Pancreas (tissue), 10 donors: ENCODE results near the gene ATP9B. TPM values are rescaled to one million over a fixed set of nuclear protein-coding genes. Genes with fewer than 3 reads are reported as not detected.
"Not testable (repeated sequence)": the region's sequence is repeated elsewhere in the genome, so short reads cannot be mapped to it uniquely, and the experiment has no call there.

ENCODE experiments used
- ATAC-seq, 4 donors: fragments of 200-7000 bp; cut with Tn5 transposase; one replicate each; pipeline versions ENCODE4 v1.8.0 to v1.9.1; 2020; ENCODE audit warnings: mild to moderate bottlenecking in 4 of 4, moderate library complexity in 4 of 4
- DNase-seq, 6 donors: peaks; one replicate each; pipeline ENCODE4 v3.0.0-alpha.2; 2020
- FAIRE-seq: peaks from 2 replicates; lab custom pipeline; 2012; peaks lifted over from hg19 to GRCh38; lab: Jason Lieb, UNC
- H3K27ac ChIP-seq, 4 donors: fragments of 200-600 bp; sonication (generic); 1 replicate in 3 of 4; 2 replicates in 1 of 4; pipeline versions ENCODE4 v1.5.0 to v1.8.0; 2020
- H3K27me3 ChIP-seq, 4 donors: fragments of 200-600 bp; one replicate each; pipeline ENCODE4 v1.8.0; 2021
- H3K36me3 ChIP-seq, 3 donors: fragments of 200-600 bp; sonication (generic) in 1 of 3; one replicate each; pipeline versions ENCODE4 v1.5.0 to v1.8.0; 2020 to 2021
- H3K4me1 ChIP-seq, 3 donors: fragments of 200-600 bp; one replicate each; pipeline ENCODE4 v1.8.0; 2021
- H3K4me3 ChIP-seq, 4 donors: fragments of 200-600 bp; sonication (generic) in 2 of 4; one replicate each; pipeline versions ENCODE4 v1.5.0 to v1.8.0; 2020 to 2021
- H3K9me3 ChIP-seq, 4 donors: fragments of 200-600 bp; one replicate each; pipeline ENCODE4 v1.8.0; 2021
- CTCF ChIP-seq, 4 donors: fragments of 200-600 bp; sonication (generic) in 3 of 4; IDR thresholded peaks; one replicate each; pipeline versions ENCODE4 v1.5.0 to v1.8.0; 2021; ENCODE audit warnings: antibody characterized with exemption in 4 of 4
- whole genome bisulfite sequencing, 2 donors: extraction: QIAGEN DNeasy Blood & Tissue Kit; methylation state at CpG; one replicate each; pipeline ENCODE4 v1.1.7; 2013; 5-methylcytosine and 5-hydroxymethylcytosine counted together
- intact Hi-C, 3 donors: fragments of 100-400 bp; cut with DNase I; formaldehyde crosslinking; loops; one replicate each; pipeline versions ENCODE4 v1.11.1 to v1.14.2; 2022
- polyA plus RNA-seq, 2 donors: library from polyadenylated mRNA; stranded (reverse); fragments of 200-250 nt; gene quantifications; one replicate each; pipeline ENCODE4 v1.2.3, GENCODE V29; 2013
- total RNA-seq, 6 donors: library from RNA; stranded (reverse); fragmentation: NEBNext Ultra II Directional in 4 of 6; extraction: Animal tissue kit (Norgen Biotek cat#: 25700) in 4 of 6; gene quantifications; one replicate each; pipeline versions ENCODE4 v1.2.1 to v1.2.4, GENCODE V29; 2021 to 2023
- donor health status: healthy with polysubstance abuse.
- donor health status: DM: no; HTN: no; CAD: no; lungs with moderate emphysema.
- donor health status: DM: no; HTN: no; CAD: no.
- donor health status: control.
- donor health status: control.
- donor health status: Bipolar disorder and iron deficiency.
- donor health status: DM: yes; HTN: yes; CAD: no.
- donor health status: DM: no; HTN: no; CAD: no.
- donor health status: DM: no; HTN: no; CAD: no.
- donor health status: DM: yes; HTN: yes; CAD: no.

The ATP9B gene
- total and polyA plus RNA-seq, 8 donors, result 10.2 to 19.0 (median 15.5) TPM

- Histone ChIP-seq H3K36me3 (peaks cover 0 to 4% (median 0%) of the 10 kb centered on the region in 3 donors), H3K9me3 (no peaks in the 10 kb centered on the region), H3K27me3 (no peaks in the 10 kb centered on the region), H3K4me3 (no peak overlapping the region), H3K27ac (no peak overlapping the region), H3K4me1 (peaks cover 0 to 12% (median 4%) of the 10 kb centered on the region in 3 donors)
- TF ChIP-seq CTCF (IDR thresholded peaks at IDR 0.05), result no peak
- 94 to 97% methylated on average over 8 of the region's 8 CpGs for WGBS, 2 donors
- DNase-seq, result peak in 1 of 6 donors; percentile 44
- FAIRE-seq, result no peak
- ATAC-seq, result no peak
- intact Hi-C loops, result no loop called here
These were observed 257.4 kb downstream of the ATP9B start for GRCh38 chr18:79326413-79327198.

- TF ChIP-seq CTCF (IDR thresholded peaks at IDR 0.05), result no peak
- DNase-seq (no peak), FAIRE-seq (no peak), ATAC-seq (no peak)
- Histone ChIP-seq H3K27ac (no peak overlapping the region), H3K9me3 (no peaks in the 10 kb centered on the region), H3K36me3 (peaks cover 0 to 4% (median 0%) of the 10 kb centered on the region in 3 donors), H3K4me3 (no peak overlapping the region), H3K27me3 (no peaks in the 10 kb centered on the region), H3K4me1 (peaks cover 0 to 12% (median 4%) of the 10 kb centered on the region in 3 donors)
- 95 to 98% methylated on average over 26 of the region's 26 CpGs for WGBS, 2 donors
- intact Hi-C loops, result no loop called here
These were observed 258.1 kb downstream of the ATP9B start for GRCh38 chr18:79327199-79327721.

- ATAC-seq, result not testable (repeated sequence)
These were observed 258.7 kb downstream of the ATP9B start for GRCh38 chr18:79327915-79328314.

GRCh38 chr18:79328887-79329286 is 259.7 kb downstream of the ATP9B start:
- no peak for TF ChIP-seq CTCF (IDR thresholded peaks at IDR 0.05)
- peaks cover 0 to 4% (median 0%) of the 10 kb centered on the region in 3 donors for H3K36me3 ChIP-seq
- 91 to 93% methylated on average over 12 of the region's 12 CpGs for WGBS, 2 donors
- H3K4me3 ChIP-seq, result no peak overlapping the region
- H3K9me3 ChIP-seq, result no peaks in the 10 kb centered on the region
- H3K4me1 ChIP-seq, result peaks cover 0 to 12% (median 4%) of the 10 kb centered on the region in 3 donors
- ATAC-seq (no peak), DNase-seq (no peak), FAIRE-seq (no peak)
- intact Hi-C loops, result no loop called here
- no peaks in the 10 kb centered on the region for H3K27me3 ChIP-seq
- H3K27ac ChIP-seq, result no peak overlapping the region

More at GRCh38 chr18:79327915-79328314, 258.7 kb downstream of the ATP9B start:
- intact Hi-C loops, H3K27me3 ChIP-seq, H3K27ac ChIP-seq, H3K36me3 ChIP-seq, FAIRE-seq, DNase-seq, H3K4me3 ChIP-seq, H3K9me3 ChIP-seq: not testable (repeated sequence)
- 92 to 97% methylated on average over 20 to 23 of the region's 23 CpGs for WGBS, 2 donors
- peaks cover 0 to 12% (median 4%) of the 10 kb centered on the region in 3 donors for H3K4me1 ChIP-seq

GRCh38 chr18:79329786-79330185 is 260.6 kb downstream of the ATP9B start:
- intact Hi-C loops, result no loop called here
- DNase-seq (no peak), ATAC-seq (peak in 1 of 4 donors; percentile 17), FAIRE-seq (no peak)
- Histone ChIP-seq H3K36me3 (peaks cover 0 to 4% (median 0%) of the 10 kb centered on the region in 3 donors), H3K4me3 (no peak overlapping the region), H3K9me3 (no peaks in the 10 kb centered on the region), H3K27ac (no peak overlapping the region), H3K27me3 (no peaks in the 10 kb centered on the region), H3K4me1 (peaks cover 0 to 12% (median 4%) of the 10 kb centered on the region in 3 donors)
- no peak for TF ChIP-seq CTCF (IDR thresholded peaks at IDR 0.05)
- WGBS, 2 donors, result 76 to 80% methylated on average over 9 of the region's 9 CpGs
